DMS114 treated with DMSO at 0.1 percent for 48 hours (cell line): ENCODE data around the gene DHRS9.
A peak's percentile ranks its signal among the peaks of the same experiment; 100 is the strongest.

Source experiments
- DNase-seq: peaks from one replicate; lab custom pipeline; 2025; ENCODE audit not compliant: unreplicated experiment; lab: John Stamatoyannopoulos, UW

Gene DHRS9

GRCh38 chr2:169093535-169093934 is 24.2 kb downstream of the DHRS9 start:
- no peak for DNase-seq

- DNase-seq = no peak
Observed at GRCh38 chr2:169094676-169095075, 25.3 kb downstream of the DHRS9 start.

- DNase-seq = no peak
Observed at GRCh38 chr2:169095621-169096105, 26.3 kb downstream of the DHRS9 start.

- DNase-seq = no peak
Observed at GRCh38 chr2:169104848-169105247, 35.5 kb downstream of the DHRS9 start.

GRCh38 chr2:169105476-169105875 is 36.1 kb downstream of the DHRS9 start:
- no peak for DNase-seq

- no peak for DNase-seq
Observed at GRCh38 chr2:169106134-169106533, 36.8 kb downstream of the DHRS9 start.

- DNase-seq = no peak
Observed at GRCh38 chr2:169106563-169107545, 37.5 kb downstream of the DHRS9 start.

- DNase-seq = no peak
Observed at GRCh38 chr2:169107645-169108044, 38.3 kb downstream of the DHRS9 start.

GRCh38 chr2:169108099-169108884 is 38.9 kb downstream of the DHRS9 start:
- no peak for DNase-seq

- DNase-seq = peak; percentile 9
Observed at GRCh38 chr2:169109502-169110409, 40.4 kb downstream of the DHRS9 start.

- no peak for DNase-seq
Observed at GRCh38 chr2:169110419-169110818, 41.1 kb downstream of the DHRS9 start.

GRCh38 chr2:169110916-169111315 is 41.6 kb downstream of the DHRS9 start:
- no peak for DNase-seq

- DNase-seq = no peak
Observed at GRCh38 chr2:169112841-169113240, 43.5 kb downstream of the DHRS9 start.

GRCh38 chr2:169114056-169114455 is 44.7 kb downstream of the DHRS9 start:
- no peak for DNase-seq

- DNase-seq = no peak
Observed at GRCh38 chr2:169116327-169116726, 47.0 kb downstream of the DHRS9 start.

GRCh38 chr2:169116993-169117392 is 47.6 kb downstream of the DHRS9 start:
- no peak for DNase-seq

- DNase-seq = no peak
Observed at GRCh38 chr2:169118060-169118459, 48.7 kb downstream of the DHRS9 start.

GRCh38 chr2:169119123-169119760 is 49.9 kb downstream of the DHRS9 start:
- DNase-seq = no peak

- no peak for DNase-seq
Observed at GRCh38 chr2:169119851-169120250, 50.5 kb downstream of the DHRS9 start.

GRCh38 chr2:169129703-169130243 is 60.4 kb downstream of the DHRS9 start:
- DNase-seq = no peak
